Stimulated activated CD8-positive, alpha-beta memory T cell treated with anti-CD3 and anti-CD28 coated beads, Interleukin-4, amount 100 ng/mL, for 48 hours (primary cell): Measurements from ENCODE around the gene COL15A1.
A peak's percentile ranks its signal among the peaks of the same experiment; 100 is the strongest.
"Not testable (repeated sequence)": the region's sequence is repeated elsewhere in the genome, so short reads cannot be mapped to it uniquely, and the experiment has no call there.

Experiments
- DNase-seq: peaks from one replicate; pipeline ENCODE4 v3.0.0-alpha.2; 2020

The COL15A1 gene

GRCh38 chr9:98995971-98996504 lies 52.3 kb downstream of the COL15A1 start:
- DNase-seq = peak; percentile 8

- peak; percentile 17 for DNase-seq
Observed at GRCh38 chr9:98997604-98998003, 53.9 kb downstream of the COL15A1 start.

- DNase-seq = peak; percentile 86
Observed at GRCh38 chr9:98998441-98999151, 54.9 kb downstream of the COL15A1 start.

GRCh38 chr9:98999152-98999525 lies 55.4 kb downstream of the COL15A1 start:
- DNase-seq = no peak

GRCh38 chr9:99000476-99001395 lies 57.0 kb downstream of the COL15A1 start:
- DNase-seq = peak; percentile 53

- no peak for DNase-seq
Observed at GRCh38 chr9:99001892-99002291, 58.2 kb downstream of the COL15A1 start.

GRCh38 chr9:99002706-99003105 lies 59.0 kb downstream of the COL15A1 start:
- DNase-seq = no peak

- DNase-seq = peak; percentile 18
Observed at GRCh38 chr9:99003308-99003707, 59.6 kb downstream of the COL15A1 start.

- DNase-seq = peak; percentile 10
Observed at GRCh38 chr9:99004115-99004514, 60.4 kb downstream of the COL15A1 start.

GRCh38 chr9:99004717-99005460 lies 61.2 kb downstream of the COL15A1 start:
- no peak for DNase-seq

- DNase-seq = peak; percentile 8
Observed at GRCh38 chr9:99005651-99006050, 61.9 kb downstream of the COL15A1 start.

- DNase-seq = no peak
Observed at GRCh38 chr9:99006511-99006910, 62.8 kb downstream of the COL15A1 start.

- no peak for DNase-seq
Observed at GRCh38 chr9:99006979-99007378, 63.3 kb downstream of the COL15A1 start.

GRCh38 chr9:99008203-99008602 lies 64.5 kb downstream of the COL15A1 start:
- no peak for DNase-seq

GRCh38 chr9:99010393-99010792 lies 66.7 kb downstream of the COL15A1 start:
- DNase-seq = not testable (repeated sequence)

GRCh38 chr9:99011161-99011709 lies 67.5 kb downstream of the COL15A1 start:
- no peak for DNase-seq

- peak; percentile 22 for DNase-seq
Observed at GRCh38 chr9:99012957-99013512, 69.3 kb downstream of the COL15A1 start.

GRCh38 chr9:99013550-99013949 lies 69.8 kb downstream of the COL15A1 start:
- DNase-seq = peak; percentile 38

- DNase-seq = no peak
Observed at GRCh38 chr9:99015448-99015847, 71.7 kb downstream of the COL15A1 start.

GRCh38 chr9:99015890-99016289 lies 72.2 kb downstream of the COL15A1 start:
- no peak for DNase-seq

- no peak for DNase-seq
Observed at GRCh38 chr9:99016681-99017387, 73.1 kb downstream of the COL15A1 start.

- no peak for DNase-seq
Observed at GRCh38 chr9:99018653-99019052, 74.9 kb downstream of the COL15A1 start.
